ENCODE data around the gene PEX14. TPM values are rescaled to one million over a fixed set of nuclear protein-coding genes. Genes with fewer than 3 reads are reported as not detected.

The PEX14 gene
- polyA plus RNA-seq, 1 donor from 2014 or later: 13.5 TPM

DNA sequence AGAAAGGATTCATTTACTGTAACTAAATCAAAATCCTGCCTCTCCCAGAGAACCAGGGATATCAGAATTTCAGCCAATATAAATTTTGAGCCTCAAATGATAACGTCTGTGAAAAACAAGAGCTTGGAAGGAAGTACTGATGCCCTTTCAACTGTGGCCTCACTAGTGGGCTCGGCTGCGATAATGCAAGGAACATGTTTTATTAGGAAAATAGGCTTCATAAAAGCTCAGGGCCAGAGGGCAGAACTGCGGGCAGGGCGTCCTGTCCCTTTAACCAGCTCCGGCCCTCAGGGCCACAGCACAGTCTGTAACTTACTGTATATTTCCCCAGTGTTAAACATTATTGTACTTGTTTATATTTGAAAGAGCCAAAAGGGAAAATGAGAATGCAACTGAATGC, 122.0 kb downstream of the PEX14 start:
- H3K9me3 ChIP-seq (ENCODE audit: low read length): no peaks in the 10 kb centered on the region
- H3K27me3 ChIP-seq (ENCODE audit: insufficient read depth, low read depth, low read length): no peaks in the 10 kb centered on the region

DNA sequence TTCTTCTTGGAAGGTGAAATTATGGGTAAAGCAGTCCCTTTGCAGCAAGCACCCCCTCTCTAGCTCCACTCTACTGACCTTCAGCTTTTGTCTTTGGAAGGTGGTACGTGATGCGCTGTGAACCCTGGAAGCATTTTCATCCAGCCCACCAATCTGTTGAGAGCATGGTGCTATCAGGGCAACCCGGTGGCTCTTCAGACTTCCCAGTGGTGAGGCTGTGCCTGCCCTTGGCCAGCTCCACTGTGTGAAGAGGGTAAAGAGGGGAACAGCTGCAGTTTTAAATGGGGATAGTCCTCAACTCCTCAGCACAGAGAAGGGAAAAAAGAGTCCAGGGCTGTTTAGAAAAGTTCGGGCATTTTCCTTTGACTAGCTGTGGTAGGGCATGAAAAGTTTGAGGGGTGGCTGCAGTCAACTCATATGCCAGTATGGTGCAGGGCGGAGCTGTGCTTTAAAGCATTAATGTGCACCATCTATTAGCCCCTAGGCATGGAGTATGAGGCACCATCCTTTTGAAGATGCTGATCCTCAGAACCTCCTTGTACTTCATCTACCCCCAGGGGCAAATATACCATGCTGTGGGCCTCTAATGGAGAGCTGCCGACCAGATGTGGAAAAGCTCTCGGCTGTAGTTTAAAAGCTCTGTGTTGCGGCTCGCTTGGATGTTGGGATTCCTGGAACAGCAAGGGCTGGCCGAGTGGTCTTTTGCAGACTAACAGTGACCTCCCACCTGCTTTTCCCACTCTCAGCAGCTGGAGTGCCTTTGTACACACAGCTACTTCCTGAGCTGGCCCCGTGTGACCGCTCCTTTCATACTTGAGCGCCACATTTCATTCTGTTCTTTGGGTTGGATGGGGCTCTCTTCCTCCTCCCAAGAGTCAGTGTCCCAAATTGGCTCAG, 123.0 kb downstream of the PEX14 start:
- Histone ChIP-seq H3K79me2 (replicated peaks; ENCODE audit: insufficient read depth, low read length) (no peaks in the 10 kb centered on the region), H3K4me3 (ENCODE audit: low read length) (no peak overlapping the region), H3K9me3 (ENCODE audit: low read length) (no peaks in the 10 kb centered on the region), H3K9ac (ENCODE audit: low read length) (no peak overlapping the region), H3K9me2 (ENCODE audit: insufficient read depth, low read length) (no peaks in the 10 kb centered on the region), H3K27me3 (ENCODE audit: insufficient read depth, low read depth, low read length) (no peaks in the 10 kb centered on the region), H3K27ac (ENCODE audit: low read length) (no peak overlapping the region), H3K36me3 (ENCODE audit: insufficient read depth, low read length) (no peaks in the 10 kb centered on the region), H3F3A (ENCODE audit: insufficient read depth, low read length, poor library complexity, severe bottlenecking) (no peaks in the 10 kb centered on the region), H2AFZ (ENCODE audit: low read depth, low read length) (no peak overlapping the region), H3K4me2 (ENCODE audit: low read length) (no peak overlapping the region), H4K20me1 (ENCODE audit: insufficient read depth) (no peaks in the 10 kb centered on the region)
- TF ChIP-seq, protein P1, sequence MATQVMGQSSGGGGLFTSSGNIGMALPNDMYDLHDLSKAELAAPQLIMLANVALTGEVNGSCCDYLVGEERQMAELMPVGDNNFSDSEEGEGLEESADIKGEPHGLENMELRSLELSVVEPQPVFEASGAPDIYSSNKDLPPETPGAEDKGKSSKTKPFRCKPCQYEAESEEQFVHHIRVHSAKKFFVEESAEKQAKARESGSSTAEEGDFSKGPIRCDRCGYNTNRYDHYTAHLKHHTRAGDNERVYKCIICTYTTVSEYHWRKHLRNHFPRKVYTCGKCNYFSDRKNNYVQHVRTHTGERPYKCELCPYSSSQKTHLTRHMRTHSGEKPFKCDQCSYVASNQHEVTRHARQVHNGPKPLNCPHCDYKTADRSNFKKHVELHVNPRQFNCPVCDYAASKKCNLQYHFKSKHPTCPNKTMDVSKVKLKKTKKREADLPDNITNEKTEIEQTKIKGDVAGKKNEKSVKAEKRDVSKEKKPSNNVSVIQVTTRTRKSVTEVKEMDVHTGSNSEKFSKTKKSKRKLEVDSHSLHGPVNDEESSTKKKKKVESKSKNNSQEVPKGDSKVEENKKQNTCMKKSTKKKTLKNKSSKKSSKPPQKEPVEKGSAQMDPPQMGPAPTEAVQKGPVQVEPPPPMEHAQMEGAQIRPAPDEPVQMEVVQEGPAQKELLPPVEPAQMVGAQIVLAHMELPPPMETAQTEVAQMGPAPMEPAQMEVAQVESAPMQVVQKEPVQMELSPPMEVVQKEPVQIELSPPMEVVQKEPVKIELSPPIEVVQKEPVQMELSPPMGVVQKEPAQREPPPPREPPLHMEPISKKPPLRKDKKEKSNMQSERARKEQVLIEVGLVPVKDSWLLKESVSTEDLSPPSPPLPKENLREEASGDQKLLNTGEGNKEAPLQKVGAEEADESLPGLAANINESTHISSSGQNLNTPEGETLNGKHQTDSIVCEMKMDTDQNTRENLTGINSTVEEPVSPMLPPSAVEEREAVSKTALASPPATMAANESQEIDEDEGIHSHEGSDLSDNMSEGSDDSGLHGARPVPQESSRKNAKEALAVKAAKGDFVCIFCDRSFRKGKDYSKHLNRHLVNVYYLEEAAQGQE (IDR thresholded peaks at IDR 0.05; ENCODE audit: borderline replicate concordance): no peak
- TF ChIP-seq EZH2 (IDR thresholded peaks at IDR 0.05; ENCODE audit: borderline replicate concordance, insufficient read depth, low read length, poor library complexity, severe bottlenecking): no peak

More for the DNA sequence above, 122.0 kb downstream of the PEX14 start:
- Histone ChIP-seq H3F3A (ENCODE audit: insufficient read depth, low read length, poor library complexity, severe bottlenecking) (no peaks in the 10 kb centered on the region), H2AFZ (ENCODE audit: low read depth, low read length) (no peak overlapping the region), H4K20me1 (ENCODE audit: insufficient read depth) (no peaks in the 10 kb centered on the region), H3K4me2 (ENCODE audit: low read length) (no peak overlapping the region), H3K27ac (ENCODE audit: low read length) (no peak overlapping the region), H3K9ac (ENCODE audit: low read length) (no peak overlapping the region), H3K36me3 (ENCODE audit: insufficient read depth, low read length) (no peaks in the 10 kb centered on the region), H3K79me2 (replicated peaks; ENCODE audit: insufficient read depth, low read length) (no peaks in the 10 kb centered on the region), H3K4me3 (ENCODE audit: low read length) (no peak overlapping the region), H3K9me2 (ENCODE audit: insufficient read depth, low read length) (no peaks in the 10 kb centered on the region)
- TF ChIP-seq EZH2 (IDR thresholded peaks at IDR 0.05; ENCODE audit: borderline replicate concordance, insufficient read depth, low read length, poor library complexity, severe bottlenecking) (no peak), TAF1 (IDR thresholded peaks at IDR 0.05; ENCODE audit: low read depth) (no peak), EP300 (conservative IDR thresholded peaks at IDR 0.05; ENCODE audit: poor library complexity, severe bottlenecking) (no peak), MXI1 (conservative IDR thresholded peaks at IDR 0.05; ENCODE audit: poor library complexity, severe bottlenecking) (no peak), RAD21 (conservative IDR thresholded peaks at IDR 0.05) (no peak), POLR2AphosphoS5 (IDR thresholded peaks at IDR 0.05) (no peak), SMC3 (conservative IDR thresholded peaks at IDR 0.05; ENCODE audit: poor library complexity) (no peak)
- TF ChIP-seq, protein P1 (IDR thresholded peaks at IDR 0.05; ENCODE audit: borderline replicate concordance): no peak
- TF ChIP-seq, protein P2, sequence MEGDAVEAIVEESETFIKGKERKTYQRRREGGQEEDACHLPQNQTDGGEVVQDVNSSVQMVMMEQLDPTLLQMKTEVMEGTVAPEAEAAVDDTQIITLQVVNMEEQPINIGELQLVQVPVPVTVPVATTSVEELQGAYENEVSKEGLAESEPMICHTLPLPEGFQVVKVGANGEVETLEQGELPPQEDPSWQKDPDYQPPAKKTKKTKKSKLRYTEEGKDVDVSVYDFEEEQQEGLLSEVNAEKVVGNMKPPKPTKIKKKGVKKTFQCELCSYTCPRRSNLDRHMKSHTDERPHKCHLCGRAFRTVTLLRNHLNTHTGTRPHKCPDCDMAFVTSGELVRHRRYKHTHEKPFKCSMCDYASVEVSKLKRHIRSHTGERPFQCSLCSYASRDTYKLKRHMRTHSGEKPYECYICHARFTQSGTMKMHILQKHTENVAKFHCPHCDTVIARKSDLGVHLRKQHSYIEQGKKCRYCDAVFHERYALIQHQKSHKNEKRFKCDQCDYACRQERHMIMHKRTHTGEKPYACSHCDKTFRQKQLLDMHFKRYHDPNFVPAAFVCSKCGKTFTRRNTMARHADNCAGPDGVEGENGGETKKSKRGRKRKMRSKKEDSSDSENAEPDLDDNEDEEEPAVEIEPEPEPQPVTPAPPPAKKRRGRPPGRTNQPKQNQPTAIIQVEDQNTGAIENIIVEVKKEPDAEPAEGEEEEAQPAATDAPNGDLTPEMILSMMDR (IDR thresholded peaks at IDR 0.05; ENCODE audit: poor library complexity, severe bottlenecking): no peak
